AG10803 (cell line): ENCODE data around the gene SETD6.

ENCODE experiments used
- DNase-seq: peaks from one replicate; pipeline ENCODE4 v3.0.0; 2010; ENCODE audit warnings: low read depth
- H3K4me3 ChIP-seq: 2 replicates; pipeline ENCODE4 v1.5.1; 2011; ENCODE audit warnings: mild to moderate bottlenecking, low read length, control low read depth
- CTCF ChIP-seq: conservative IDR thresholded peaks from 2 replicates; pipeline ENCODE4 v1.5.1; 2011; ENCODE audit warnings: mild to moderate bottlenecking, low read length, control low read depth, inconsistent platforms

Gene SETD6

GRCh38 chr16:58493756-58494431 is 21.4 kb upstream of the SETD6 start:
- no peak overlapping the region for H3K4me3 ChIP-seq
- no peak for DNase-seq
- TF ChIP-seq CTCF, result no peak

GRCh38 chr16:58494981-58495520 is 20.3 kb upstream of the SETD6 start:
- DNase-seq, result peak; percentile 89
- TF ChIP-seq CTCF, result peak; percentile 61
- H3K4me3 ChIP-seq, result peak overlapping the region; percentile 22

- H3K4me3 ChIP-seq, result peak overlapping the region; percentile 22
- DNase-seq, result no peak
- TF ChIP-seq CTCF, result no peak
These were observed 19.6 kb upstream of the SETD6 start for GRCh38 chr16:58495521-58496331.

- no peak for TF ChIP-seq CTCF
- no peak for DNase-seq
- H3K4me3 ChIP-seq, result no peak overlapping the region
These were observed 17.8 kb upstream of the SETD6 start for GRCh38 chr16:58497468-58497867.

- H3K4me3 ChIP-seq, result no peak overlapping the region
- DNase-seq, result no peak
- TF ChIP-seq CTCF, result no peak
These were observed 17.4 kb upstream of the SETD6 start for GRCh38 chr16:58497935-58498334.

GRCh38 chr16:58498341-58499091 is 16.8 kb upstream of the SETD6 start:
- no peak overlapping the region for H3K4me3 ChIP-seq
- no peak for DNase-seq
- no peak for TF ChIP-seq CTCF
